Upper lobe of left lung (tissue), 4 donors: ENCODE results near the gene DNAI1.

Experiments
- CTCF ChIP-seq, 6 experiments: fragments of 450-650 bp in 4 of 6; fragments of 200-600 bp in 2 of 6; sonication (generic) in 2 of 6; IDR thresholded peaks; one replicate each; pipeline ENCODE4 v1.5.1; 2016 to 2019; ENCODE audit warnings: antibody characterized with exemption in 6 of 6
- EP300 ChIP-seq, 4 donors: sonication (generic); formaldehyde crosslinking; IDR thresholded peaks; one replicate each; pipeline ENCODE4 v1.5.1; 2017; ENCODE audit warnings: antibody characterized with exemption in 4 of 4, control low read depth in 2 of 4
- POLR2A ChIP-seq, 4 donors: fragments of 450-650 bp; IDR thresholded peaks; one replicate each; pipeline ENCODE4 v1.5.1; 2016 to 2017; ENCODE audit warnings: antibody characterized with exemption in 4 of 4, mild to moderate bottlenecking in 2 of 4

GRCh38 chr9:34540827-34541226 is 82.2 kb downstream of the DNAI1 start:
- TF ChIP-seq CTCF (IDR thresholded peaks at IDR 0.05) (no peak), POLR2A (IDR thresholded peaks at IDR 0.05) (no peak), EP300 (IDR thresholded peaks at IDR 0.05) (no peak)
